ENCODE data around the gene CDH9. TPM values are rescaled to one million over a fixed set of nuclear protein-coding genes. Genes with fewer than 3 reads are reported as not detected.

CDH9 gene
- total RNA-seq, 1 experiment from 2014 or later, result not detected

GRCh38 chr5:27080147-27080546 lies 41.8 kb upstream of the CDH9 start:
- no peak overlapping the region for H3K27ac Mint-ChIP-seq (ENCODE audit: low read depth, unreplicated experiment)
- no peak overlapping the region for H3K4me3 Mint-ChIP-seq (ENCODE audit: unreplicated experiment)
- no TSS peak for BruUV-seq (replicated peaks)
- H3K27me3 Mint-ChIP-seq (ENCODE audit: insufficient read depth, unreplicated experiment), result no peaks in the 10 kb centered on the region
- CTCF ChIA-PET, result interaction anchor here (0.7 kb wide), 1 partner anchor 997 kb away, joined by 3 read pairs; no protein-coding TSS in a partner anchor
- DNase-seq (ENCODE audit: unreplicated experiment), result no peak
- no peak for TF ChIP-seq CTCF (IDR thresholded peaks at IDR 0.05; ENCODE audit: unreplicated experiment)
- H3K4me1 Mint-ChIP-seq (ENCODE audit: insufficient read depth, unreplicated experiment), result no peaks in the 10 kb centered on the region
- no peaks in the 10 kb centered on the region for H3K9me3 Mint-ChIP-seq (ENCODE audit: unreplicated experiment)
- intact Hi-C loops (cut with micrococcal nuclease), result no loop called here
- H3K36me3 Mint-ChIP-seq (ENCODE audit: insufficient read depth, unreplicated experiment), result no peaks in the 10 kb centered on the region
- POLR2A ChIA-PET, result no interaction called here

GRCh38 chr5:27062451-27062850 lies 24.1 kb upstream of the CDH9 start:
- no peaks in the 10 kb centered on the region for H3K36me3 Mint-ChIP-seq (ENCODE audit: insufficient read depth, unreplicated experiment)
- ChIA-PET POLR2A (interaction anchor here (0.6 kb wide), 1 partner anchor 558 kb away, joined by 3 read pairs; no protein-coding TSS in a partner anchor), CTCF (no interaction called here)
- BruUV-seq (replicated peaks), result no TSS peak
- H3K9me3 Mint-ChIP-seq (ENCODE audit: unreplicated experiment), result no peaks in the 10 kb centered on the region
- TF ChIP-seq CTCF (IDR thresholded peaks at IDR 0.05; ENCODE audit: unreplicated experiment), result no peak
- no peak overlapping the region for H3K4me3 Mint-ChIP-seq (ENCODE audit: unreplicated experiment)
- no peaks in the 10 kb centered on the region for H3K27me3 Mint-ChIP-seq (ENCODE audit: insufficient read depth, unreplicated experiment)
- no peak for DNase-seq (ENCODE audit: unreplicated experiment)
- H3K27ac Mint-ChIP-seq (ENCODE audit: low read depth, unreplicated experiment), result no peak overlapping the region
- no peaks in the 10 kb centered on the region for H3K4me1 Mint-ChIP-seq (ENCODE audit: insufficient read depth, unreplicated experiment)
- intact Hi-C loops (cut with micrococcal nuclease), result no loop called here

- H3K27ac Mint-ChIP-seq (ENCODE audit: low read depth, unreplicated experiment), result no peak overlapping the region
- no peaks in the 10 kb centered on the region for H3K4me1 Mint-ChIP-seq (ENCODE audit: insufficient read depth, unreplicated experiment)
- no peak overlapping the region for H3K4me3 Mint-ChIP-seq (ENCODE audit: unreplicated experiment)
- BruUV-seq (replicated peaks), result no TSS peak
- TF ChIP-seq CTCF (IDR thresholded peaks at IDR 0.05; ENCODE audit: unreplicated experiment), result no peak
- CTCF ChIA-PET, result interaction anchor here (0.6 kb wide), 1 partner anchor 25 kb away, joined by 3 read pairs; no protein-coding TSS in a partner anchor
- peaks cover 7% of the 10 kb centered on the region for H3K9me3 Mint-ChIP-seq (ENCODE audit: unreplicated experiment)
- no peak for DNase-seq (ENCODE audit: unreplicated experiment)
- intact Hi-C loops (cut with micrococcal nuclease), result no loop called here
- POLR2A ChIA-PET, result no interaction called here
- H3K27me3 Mint-ChIP-seq (ENCODE audit: insufficient read depth, unreplicated experiment), result no peaks in the 10 kb centered on the region
- no peaks in the 10 kb centered on the region for H3K36me3 Mint-ChIP-seq (ENCODE audit: insufficient read depth, unreplicated experiment)
These were observed 10.1 kb upstream of the CDH9 start for GRCh38 chr5:27048510-27048909.

- intact Hi-C loops (cut with micrococcal nuclease), result no loop called here
- BruUV-seq (replicated peaks), result no TSS peak
- TF ChIP-seq CTCF (IDR thresholded peaks at IDR 0.05; ENCODE audit: unreplicated experiment), result no peak
- Mint-ChIP-seq H3K9me3 (ENCODE audit: unreplicated experiment) (no peaks in the 10 kb centered on the region), H3K36me3 (ENCODE audit: insufficient read depth, unreplicated experiment) (no peaks in the 10 kb centered on the region), H3K4me1 (ENCODE audit: insufficient read depth, unreplicated experiment) (no peaks in the 10 kb centered on the region), H3K4me3 (ENCODE audit: unreplicated experiment) (no peak overlapping the region), H3K27ac (ENCODE audit: low read depth, unreplicated experiment) (no peak overlapping the region), H3K27me3 (ENCODE audit: insufficient read depth, unreplicated experiment) (no peaks in the 10 kb centered on the region)
- ChIA-PET POLR2A (interaction anchor here (0.6 kb wide), 1 partner anchor 843 kb away, joined by 3 read pairs; no protein-coding TSS in a partner anchor), CTCF (no interaction called here)
- DNase-seq (ENCODE audit: unreplicated experiment), result no peak
These were observed 3.0 kb upstream of the CDH9 start for GRCh38 chr5:27041372-27041771.
